ENCODE results near the gene CCDC85C. TPM values are rescaled to one million over a fixed set of nuclear protein-coding genes. Genes with fewer than 3 reads are reported as not detected.
A peak's percentile ranks its signal among the peaks of the same experiment; 100 is the strongest.

The CCDC85C gene
- total RNA-seq, 1 donor from 2014 or later = 7.0 TPM

DNA sequence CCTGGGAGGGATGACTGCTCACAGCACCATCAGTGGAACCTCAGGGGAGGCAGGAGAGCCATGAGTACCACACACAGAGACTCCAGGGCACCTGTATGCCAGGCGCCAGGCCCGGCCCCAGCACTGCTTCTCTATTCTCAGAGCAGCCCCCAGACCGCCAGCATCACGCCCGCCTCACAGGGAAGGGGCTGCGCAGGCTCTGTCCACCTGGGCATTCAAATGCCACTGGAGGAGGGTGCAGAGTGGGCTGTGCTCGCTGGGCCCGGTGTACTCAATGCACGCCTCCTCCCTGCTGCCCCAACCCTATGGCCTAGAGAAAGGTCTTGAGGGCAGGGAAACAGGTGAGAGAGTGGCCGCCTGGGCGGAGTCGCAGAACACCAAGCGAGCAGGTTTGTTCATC lies 43.6 kb downstream of the CCDC85C start:
- H3K4me1 Mint-ChIP-seq (ENCODE audit: low read depth) = peaks cover 34% of the 10 kb centered on the region
- TF ChIP-seq, protein P1, sequence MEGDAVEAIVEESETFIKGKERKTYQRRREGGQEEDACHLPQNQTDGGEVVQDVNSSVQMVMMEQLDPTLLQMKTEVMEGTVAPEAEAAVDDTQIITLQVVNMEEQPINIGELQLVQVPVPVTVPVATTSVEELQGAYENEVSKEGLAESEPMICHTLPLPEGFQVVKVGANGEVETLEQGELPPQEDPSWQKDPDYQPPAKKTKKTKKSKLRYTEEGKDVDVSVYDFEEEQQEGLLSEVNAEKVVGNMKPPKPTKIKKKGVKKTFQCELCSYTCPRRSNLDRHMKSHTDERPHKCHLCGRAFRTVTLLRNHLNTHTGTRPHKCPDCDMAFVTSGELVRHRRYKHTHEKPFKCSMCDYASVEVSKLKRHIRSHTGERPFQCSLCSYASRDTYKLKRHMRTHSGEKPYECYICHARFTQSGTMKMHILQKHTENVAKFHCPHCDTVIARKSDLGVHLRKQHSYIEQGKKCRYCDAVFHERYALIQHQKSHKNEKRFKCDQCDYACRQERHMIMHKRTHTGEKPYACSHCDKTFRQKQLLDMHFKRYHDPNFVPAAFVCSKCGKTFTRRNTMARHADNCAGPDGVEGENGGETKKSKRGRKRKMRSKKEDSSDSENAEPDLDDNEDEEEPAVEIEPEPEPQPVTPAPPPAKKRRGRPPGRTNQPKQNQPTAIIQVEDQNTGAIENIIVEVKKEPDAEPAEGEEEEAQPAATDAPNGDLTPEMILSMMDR (IDR thresholded peaks at IDR 0.05) = no peak
- H3K27me3 Mint-ChIP-seq (ENCODE audit: low read depth) = no peaks in the 10 kb centered on the region
- H3K9me3 Mint-ChIP-seq (ENCODE audit: low read depth) = no peaks in the 10 kb centered on the region
- peaks cover 2% of the 10 kb centered on the region for H3K36me3 Mint-ChIP-seq (ENCODE audit: low read depth)
- no peak overlapping the region for H3K27ac Mint-ChIP-seq (ENCODE audit: unreplicated experiment)
- no peak for DNase-seq (ENCODE audit: low spot score)
- H3K4me3 Mint-ChIP-seq (ENCODE audit: unreplicated experiment) = no peak overlapping the region

DNA sequence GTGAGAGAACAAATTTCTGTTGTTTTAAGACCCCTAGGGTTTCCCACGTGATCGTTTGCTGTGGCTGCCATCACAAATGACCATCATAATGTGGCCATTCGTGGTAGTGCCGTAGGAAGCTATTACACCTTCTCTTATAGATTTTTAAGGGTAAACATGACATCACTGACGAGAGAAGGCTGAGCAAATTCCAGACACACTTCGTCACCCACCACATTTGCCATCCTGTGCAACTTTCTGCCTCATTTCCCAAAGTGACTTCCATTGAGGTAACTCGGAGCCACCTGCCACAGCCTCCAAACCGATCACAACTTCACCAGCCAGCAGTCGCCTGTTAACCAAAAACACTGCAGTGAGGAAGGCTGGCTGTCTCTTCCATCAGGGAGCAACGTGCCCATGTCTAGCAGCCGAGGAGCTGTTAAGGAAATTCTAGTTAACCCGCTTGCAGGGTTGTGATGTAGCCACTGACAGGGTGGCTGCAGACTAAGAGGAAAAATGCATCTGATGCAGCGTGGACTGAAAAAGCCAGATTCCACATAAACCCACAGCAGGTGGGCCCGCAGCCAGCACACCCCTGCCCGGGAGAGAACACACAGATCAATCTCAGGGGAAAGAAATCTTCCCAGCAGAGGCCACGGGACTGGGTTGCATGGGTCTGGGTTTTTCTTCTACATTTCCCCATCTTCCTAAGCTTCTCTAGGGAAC lies 44.6 kb downstream of the CCDC85C start:
- Mint-ChIP-seq H3K36me3 (ENCODE audit: low read depth) (peaks cover 2% of the 10 kb centered on the region), H3K9me3 (ENCODE audit: low read depth) (no peaks in the 10 kb centered on the region), H3K27ac (ENCODE audit: unreplicated experiment) (peak overlapping the region; percentile 63), H3K4me1 (ENCODE audit: low read depth) (peaks cover 25% of the 10 kb centered on the region), H3K4me3 (ENCODE audit: unreplicated experiment) (no peak overlapping the region), H3K27me3 (ENCODE audit: low read depth) (no peaks in the 10 kb centered on the region)
- TF ChIP-seq, protein P1 (IDR thresholded peaks at IDR 0.05) = no peak
- DNase-seq (ENCODE audit: low spot score) = no peak

DNA sequence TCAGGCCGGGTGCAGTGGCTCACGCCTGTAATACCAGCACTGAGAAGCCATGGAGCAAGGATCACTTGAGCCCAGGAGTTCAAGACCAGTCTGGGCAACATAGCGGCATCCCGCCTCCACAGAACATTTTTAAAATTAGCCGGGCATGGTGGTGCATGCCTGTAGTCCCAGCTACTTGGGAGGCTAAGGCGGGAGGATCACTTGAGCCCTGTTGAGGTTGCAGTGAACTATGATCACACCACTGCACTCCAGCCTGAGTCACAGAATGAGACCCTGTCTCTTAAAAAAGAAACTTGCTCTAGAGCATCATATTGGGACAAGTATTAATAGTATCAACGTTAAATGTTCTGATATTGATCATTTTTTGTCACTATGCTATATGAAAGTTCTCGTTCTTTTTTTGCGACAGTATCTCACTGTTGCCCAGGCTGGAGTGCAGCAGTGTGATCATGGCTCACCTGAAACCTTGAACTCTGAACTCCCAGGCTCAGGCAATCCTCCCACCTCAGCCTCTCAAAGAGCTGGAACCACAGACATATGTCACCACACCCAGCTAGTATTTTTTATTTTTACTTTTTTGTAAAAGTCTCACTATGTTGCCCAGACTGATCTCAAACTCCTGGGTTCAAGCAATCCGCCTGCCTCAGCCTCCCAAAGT lies 47.7 kb downstream of the CCDC85C start:
- H3K27ac Mint-ChIP-seq (ENCODE audit: unreplicated experiment) = no peak overlapping the region
- H3K4me3 Mint-ChIP-seq (ENCODE audit: unreplicated experiment) = no peak overlapping the region
- TF ChIP-seq, protein P1 (IDR thresholded peaks at IDR 0.05) = no peak
- no peaks in the 10 kb centered on the region for H3K9me3 Mint-ChIP-seq (ENCODE audit: low read depth)
- no peaks in the 10 kb centered on the region for H3K27me3 Mint-ChIP-seq (ENCODE audit: low read depth)
- H3K4me1 Mint-ChIP-seq (ENCODE audit: low read depth) = peaks cover 8% of the 10 kb centered on the region
- no peak for DNase-seq (ENCODE audit: low spot score)
- H3K36me3 Mint-ChIP-seq (ENCODE audit: low read depth) = peaks cover 2% of the 10 kb centered on the region

DNA sequence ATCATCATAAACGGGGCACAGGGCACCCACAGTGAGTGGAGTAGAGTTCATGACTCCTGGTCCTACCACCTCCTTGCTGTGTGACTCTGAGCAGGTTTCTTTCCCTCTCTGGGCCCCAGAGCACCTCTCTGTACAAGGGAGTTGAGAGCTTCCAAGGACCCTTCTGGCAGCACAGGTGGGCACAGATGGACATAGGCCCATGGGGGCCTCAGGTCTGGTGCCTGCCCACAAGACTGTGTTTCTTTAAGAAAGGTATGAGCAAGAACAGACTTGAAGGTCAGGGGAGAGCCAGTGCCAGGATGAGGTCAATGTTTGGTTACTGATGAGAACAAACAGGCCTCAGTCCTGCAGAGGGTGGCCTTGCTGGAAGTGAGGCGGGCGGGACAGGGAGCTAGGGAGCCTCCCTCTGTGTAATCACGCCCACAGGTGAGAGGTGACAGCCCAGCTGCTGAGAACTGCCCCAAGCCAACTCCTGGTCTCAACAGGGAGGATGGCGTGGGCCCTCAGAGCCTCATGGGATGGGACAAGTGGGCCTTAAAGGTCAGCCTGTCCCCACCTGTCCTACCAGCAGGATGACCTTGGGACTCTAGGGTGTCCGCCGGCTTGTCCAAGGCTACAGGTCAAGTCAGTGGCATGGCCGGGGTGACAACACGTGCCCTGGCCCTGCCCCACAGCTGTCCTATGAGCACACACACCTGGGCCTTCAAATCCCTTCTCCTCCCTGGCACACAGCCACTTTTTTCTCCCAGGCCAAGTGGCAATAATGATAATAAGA lies 49.1 kb downstream of the CCDC85C start:
- Mint-ChIP-seq H3K27me3 (ENCODE audit: low read depth) (no peaks in the 10 kb centered on the region), H3K4me1 (ENCODE audit: low read depth) (peaks cover 8% of the 10 kb centered on the region), H3K36me3 (ENCODE audit: low read depth) (peaks cover 2% of the 10 kb centered on the region), H3K9me3 (ENCODE audit: low read depth) (no peaks in the 10 kb centered on the region), H3K4me3 (ENCODE audit: unreplicated experiment) (no peak overlapping the region), H3K27ac (ENCODE audit: unreplicated experiment) (no peak overlapping the region)
- DNase-seq (ENCODE audit: low spot score) = no peak
- TF ChIP-seq, protein P1 (IDR thresholded peaks at IDR 0.05) = no peak

DNA sequence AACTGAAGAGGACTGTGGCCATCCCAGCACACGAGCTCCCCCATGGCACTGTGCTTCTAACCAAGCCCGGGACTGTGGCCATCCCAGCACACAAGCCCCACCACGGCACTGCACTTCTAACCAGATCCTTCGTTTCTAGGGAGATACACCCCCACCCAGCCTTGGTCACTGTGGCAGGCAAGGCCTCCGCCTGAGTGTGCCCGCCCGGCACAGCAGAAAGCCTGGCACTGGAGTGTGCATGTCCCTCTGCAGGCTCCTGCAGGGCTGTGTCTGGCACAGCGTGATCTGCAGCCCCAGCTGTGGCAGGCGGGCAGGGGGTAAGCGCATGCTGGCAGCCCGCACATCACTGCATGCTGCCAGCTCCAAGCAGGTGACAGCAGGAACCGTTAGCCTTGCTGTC lies 49.8 kb downstream of the CCDC85C start:
- TF ChIP-seq, protein P1 (IDR thresholded peaks at IDR 0.05) = no peak
- no peaks in the 10 kb centered on the region for H3K27me3 Mint-ChIP-seq (ENCODE audit: low read depth)
- peaks cover 1% of the 10 kb centered on the region for H3K4me1 Mint-ChIP-seq (ENCODE audit: low read depth)
- H3K27ac Mint-ChIP-seq (ENCODE audit: unreplicated experiment) = no peak overlapping the region
- no peak overlapping the region for H3K4me3 Mint-ChIP-seq (ENCODE audit: unreplicated experiment)
- H3K9me3 Mint-ChIP-seq (ENCODE audit: low read depth) = no peaks in the 10 kb centered on the region
- no peaks in the 10 kb centered on the region for H3K36me3 Mint-ChIP-seq (ENCODE audit: low read depth)
- DNase-seq (ENCODE audit: low spot score) = no peak

Measured in chondrocyte (in vitro differentiated cells).